GM19351 (cell line): ENCODE results near the gene GLCE.

Experiments
- ATAC-seq: cut with Tn5 transposase; IDR thresholded peaks from one replicate; pipeline ENCODE4 v1.9.1; 2021; ENCODE audit warnings: mild to moderate bottlenecking, moderate library complexity; ENCODE audit not compliant: unreplicated experiment

GLCE gene

DNA sequence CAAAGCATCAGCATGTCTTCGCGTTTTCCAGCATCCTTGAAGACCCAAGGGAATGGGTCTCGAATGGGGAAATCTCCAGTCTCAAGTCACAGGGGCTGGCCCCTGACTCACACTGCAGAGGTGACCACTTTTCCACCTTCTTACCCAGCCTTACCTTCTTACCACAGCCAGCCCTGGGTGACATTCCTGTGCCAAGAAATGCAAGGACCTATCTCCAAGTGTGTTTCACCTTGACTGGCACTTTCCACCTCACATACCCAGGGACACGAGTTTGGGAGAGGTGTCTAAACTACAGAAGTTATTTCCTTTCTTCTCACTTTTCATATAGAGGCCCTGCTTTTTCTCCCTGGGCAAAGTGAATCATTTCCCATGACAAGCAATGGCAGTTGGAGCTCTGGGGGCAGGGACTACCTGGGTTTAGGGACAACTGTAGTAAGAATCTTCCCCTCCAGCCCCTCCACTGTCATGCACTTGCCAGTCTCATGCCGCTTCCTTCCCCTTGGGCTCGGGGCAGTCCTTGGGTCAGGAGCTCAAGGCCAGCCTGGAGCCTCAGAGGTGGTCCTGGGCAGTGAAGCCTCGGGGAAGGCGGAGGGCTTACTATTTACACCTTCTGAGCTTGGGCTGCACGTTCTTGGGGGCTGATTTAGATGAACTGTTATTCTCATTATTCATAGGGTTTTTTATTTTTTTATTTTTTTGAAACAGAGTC, 155.1 kb downstream of the GLCE start:
- ATAC-seq: no peak

DNA sequence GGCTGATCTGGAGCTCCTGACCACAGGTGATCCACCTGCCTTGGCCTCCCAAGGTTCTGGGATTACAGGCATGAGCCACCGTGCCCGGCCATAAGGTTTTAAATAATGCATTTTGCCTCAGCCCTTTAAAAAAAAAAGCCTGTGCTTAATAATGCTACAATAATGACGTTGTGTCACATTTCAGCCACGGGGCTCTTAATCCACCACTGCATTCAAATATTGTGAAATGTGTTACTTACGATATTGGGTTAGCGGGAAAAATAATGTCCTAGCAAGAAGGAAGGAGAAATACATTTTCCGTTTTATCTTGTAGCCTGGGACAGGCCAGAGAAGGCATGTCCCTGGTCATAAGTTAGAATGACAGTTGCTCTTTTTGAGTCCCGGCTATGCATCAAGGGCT, 155.9 kb downstream of the GLCE start:
- ATAC-seq: no peak

DNA sequence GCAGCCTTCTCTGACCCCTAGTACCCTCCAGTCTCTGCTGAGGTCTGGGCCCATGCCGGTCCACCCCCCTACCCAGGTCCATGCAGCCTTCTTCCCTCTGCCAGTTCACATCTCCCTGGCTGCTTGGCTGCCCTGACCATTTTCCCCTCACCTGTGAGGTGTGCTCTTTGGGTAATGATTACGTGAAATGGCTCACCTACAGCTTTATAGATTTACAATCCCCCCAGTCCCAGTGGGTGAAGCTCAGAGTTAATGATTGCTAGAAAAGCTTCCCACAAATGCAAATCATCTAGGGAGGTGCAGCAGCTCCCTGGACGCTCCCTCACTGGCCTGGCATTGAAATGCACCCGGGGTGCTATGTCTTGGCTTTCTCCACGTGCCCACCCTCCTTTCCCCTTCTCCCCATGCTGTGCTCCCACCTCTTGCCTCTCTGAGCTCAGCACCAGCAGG, 157.0 kb downstream of the GLCE start:
- ATAC-seq: no peak

DNA sequence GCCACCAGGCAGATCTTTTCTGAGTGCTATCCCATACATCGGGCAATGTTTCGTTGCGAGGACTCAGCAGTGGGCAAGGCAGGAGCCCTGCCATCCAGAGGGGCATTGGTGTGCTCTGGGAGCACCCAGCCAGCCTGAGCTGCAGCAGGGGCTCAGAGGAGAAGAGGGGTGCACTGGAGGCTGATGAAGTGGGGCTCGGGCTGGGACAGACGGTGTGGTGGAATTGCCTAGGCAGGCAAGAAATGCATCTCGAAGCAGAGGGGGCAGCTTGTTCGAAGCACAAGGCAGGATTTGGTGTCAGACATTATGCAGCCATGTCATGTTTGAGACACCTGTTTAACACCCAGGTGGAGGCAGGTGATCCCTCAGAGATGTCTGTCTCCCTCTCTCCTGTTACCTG, 157.6 kb downstream of the GLCE start:
- no peak for ATAC-seq

DNA sequence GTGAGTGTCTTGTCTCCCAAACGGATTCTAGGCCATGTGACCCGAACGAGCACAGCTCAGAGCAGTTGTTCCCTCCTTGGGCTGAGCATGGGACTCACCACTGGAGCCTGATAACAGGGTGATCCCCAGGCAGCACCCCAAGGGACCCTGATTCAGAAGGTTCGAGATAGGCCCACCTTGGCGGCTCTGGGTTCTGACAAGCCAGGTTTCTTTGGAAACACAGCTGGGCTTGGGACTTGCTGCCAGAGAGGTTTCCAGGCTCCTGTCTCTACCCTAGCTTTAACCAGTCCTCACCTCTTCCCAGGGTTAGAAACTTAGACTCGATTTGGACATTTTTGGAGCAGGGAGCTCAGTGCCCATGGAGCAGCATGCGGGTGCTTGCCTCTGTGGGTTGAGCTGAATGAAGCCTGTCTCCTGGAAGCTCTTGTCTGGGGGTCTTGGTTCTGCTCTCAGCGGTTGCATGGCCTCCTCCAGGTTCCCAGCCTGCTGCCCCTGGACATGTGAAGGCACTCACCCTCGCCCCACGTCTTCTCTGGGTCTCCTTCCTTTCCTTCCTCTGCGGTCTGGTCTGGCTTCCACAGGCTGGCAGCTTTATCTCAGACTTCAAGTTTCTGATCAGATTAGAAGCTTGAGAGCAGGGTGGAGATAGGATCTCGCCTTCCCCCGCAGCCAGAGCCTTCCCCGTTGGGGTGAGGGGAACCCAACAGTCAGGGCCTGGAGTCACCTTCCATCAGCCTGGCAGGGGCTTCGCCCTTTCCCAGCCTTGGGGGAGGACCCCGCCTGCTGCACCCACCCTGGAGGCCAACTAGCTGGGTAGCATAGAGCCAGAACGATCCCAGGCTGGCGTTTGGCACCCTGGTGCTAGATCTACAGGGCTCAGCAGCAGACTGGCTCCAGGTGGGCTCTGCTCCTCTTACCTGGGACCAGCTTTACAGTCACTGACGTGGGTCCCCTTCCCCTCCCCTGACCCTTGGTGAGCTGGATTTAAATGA, 159.2 kb downstream of the GLCE start:
- ATAC-seq: no peak

DNA sequence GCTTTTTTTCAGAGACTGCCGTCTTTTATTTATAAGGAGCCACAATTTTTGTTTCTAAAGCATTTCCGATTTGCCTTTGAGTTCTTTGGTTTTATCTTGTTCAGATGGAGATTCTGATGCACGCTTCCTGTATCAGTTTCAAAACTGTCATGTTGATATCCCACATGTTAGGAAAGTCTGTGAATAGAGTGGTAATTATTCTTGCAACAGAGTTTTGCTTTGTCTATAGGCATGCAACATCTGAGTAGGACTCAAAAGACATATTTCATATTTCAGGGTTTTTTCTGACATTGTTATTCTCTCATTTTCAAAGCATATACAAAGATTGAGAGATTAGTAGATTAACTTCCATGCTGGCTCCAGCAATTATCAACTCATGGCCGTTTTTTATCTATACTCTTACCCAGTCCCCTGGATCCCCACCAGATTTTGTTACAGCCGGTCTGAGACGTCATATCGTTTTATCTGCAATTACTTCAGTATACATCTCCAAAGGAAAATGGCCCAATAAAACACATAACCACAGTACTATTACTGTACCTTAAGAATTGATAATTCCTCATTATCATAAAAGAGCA, 160.6 kb downstream of the GLCE start:
- ATAC-seq: no peak
